GM21717 (cell line): ENCODE data around the gene NRP1.
A peak's percentile ranks its signal among the peaks of the same experiment; 100 is the strongest.

ENCODE experiments used
- ATAC-seq: cut with Tn5 transposase; IDR thresholded peaks from one replicate; pipeline ENCODE4 v1.9.1; 2021; ENCODE audit warnings: mild to moderate bottlenecking, moderate library complexity; ENCODE audit not compliant: unreplicated experiment

The NRP1 gene

GRCh38 chr10:33192190-33192589 is 142.3 kb downstream of the NRP1 start:
- no peak for ATAC-seq

DNA sequence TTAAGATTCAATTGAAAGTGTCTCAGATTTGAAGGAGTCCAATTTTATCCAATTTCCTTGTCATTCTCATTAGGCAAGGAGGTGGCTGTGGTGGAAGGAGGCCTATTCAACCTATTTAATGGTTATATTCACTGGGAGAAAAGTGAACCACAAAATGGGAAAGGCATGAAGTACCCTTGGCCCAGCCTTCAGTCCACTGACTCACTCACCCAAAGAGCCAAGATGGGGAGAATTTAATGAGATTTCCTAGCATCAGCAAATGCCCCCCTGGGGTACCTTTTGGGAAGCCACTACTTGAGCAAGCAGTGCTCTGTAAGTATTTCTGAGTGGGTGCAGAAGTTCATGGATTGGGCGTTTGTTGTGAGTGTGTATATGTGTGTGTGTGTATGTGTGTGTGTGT is 144.1 kb downstream of the NRP1 start:
- ATAC-seq = no peak

DNA sequence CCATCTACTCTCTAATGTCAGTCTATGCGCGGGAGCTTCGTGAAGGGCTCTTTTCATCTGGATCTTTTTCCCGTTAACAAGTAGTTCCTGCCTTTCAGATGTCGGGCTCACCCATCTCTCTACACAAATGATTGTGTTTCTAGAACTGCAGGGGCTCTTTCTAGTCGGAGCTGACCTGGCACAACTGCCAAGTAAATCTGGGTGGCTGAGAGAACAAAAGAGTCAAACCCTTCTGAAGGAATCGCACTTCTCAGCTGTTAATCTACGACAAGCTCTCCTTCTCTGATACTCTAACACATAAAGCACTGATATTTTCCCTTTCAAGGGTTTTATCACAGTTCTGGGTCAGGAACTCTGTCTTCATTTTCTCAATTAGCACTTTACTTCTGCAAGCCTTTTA is 144.7 kb downstream of the NRP1 start:
- ATAC-seq = no peak

DNA sequence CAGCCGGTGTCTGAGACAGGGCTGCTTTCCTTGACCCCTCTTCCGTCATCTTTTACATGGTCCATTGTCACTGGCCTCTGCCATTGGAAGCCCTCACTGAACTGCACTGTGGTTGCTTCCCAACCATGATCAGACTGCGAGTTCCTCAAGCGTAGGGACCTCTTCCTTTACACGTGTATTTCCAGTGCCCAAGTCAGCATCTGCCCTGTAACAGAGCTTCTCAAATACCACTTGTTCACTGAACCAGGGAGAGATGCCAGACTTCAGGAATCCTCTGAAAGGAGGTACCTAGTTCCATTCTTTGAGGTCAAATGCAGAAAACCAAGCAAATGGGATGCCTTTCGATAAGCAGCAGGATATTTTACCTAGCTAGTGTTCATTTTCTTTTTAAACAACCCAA is 145.1 kb downstream of the NRP1 start:
- no peak for ATAC-seq

DNA sequence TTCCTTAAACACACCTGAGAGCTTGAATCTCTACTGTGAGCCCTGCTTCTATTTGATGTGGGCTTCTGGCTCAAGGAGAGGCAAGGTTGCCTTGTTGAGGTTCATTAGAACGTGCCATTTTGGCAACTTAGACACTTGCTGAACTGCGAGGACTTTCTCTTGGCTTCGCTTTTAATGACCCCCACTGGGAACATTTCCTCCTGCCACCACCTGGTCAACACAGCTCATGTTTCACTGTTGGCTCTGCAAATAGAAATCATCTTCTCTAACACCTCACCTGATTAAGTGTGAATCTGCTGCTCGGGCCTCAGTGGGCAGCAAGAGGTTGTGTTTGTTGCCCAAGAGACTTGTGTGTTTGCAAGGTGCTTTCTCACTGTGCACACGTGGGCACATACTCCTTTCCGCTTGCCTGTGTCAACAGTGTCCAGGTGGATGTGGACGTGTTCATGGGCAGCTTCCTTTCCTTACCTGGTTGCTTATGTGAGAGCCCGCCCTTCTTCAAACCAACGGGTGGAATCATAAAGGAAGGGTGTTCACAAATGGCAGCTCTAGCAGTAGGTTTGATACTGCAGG is 147.0 kb downstream of the NRP1 start:
- no peak for ATAC-seq

DNA sequence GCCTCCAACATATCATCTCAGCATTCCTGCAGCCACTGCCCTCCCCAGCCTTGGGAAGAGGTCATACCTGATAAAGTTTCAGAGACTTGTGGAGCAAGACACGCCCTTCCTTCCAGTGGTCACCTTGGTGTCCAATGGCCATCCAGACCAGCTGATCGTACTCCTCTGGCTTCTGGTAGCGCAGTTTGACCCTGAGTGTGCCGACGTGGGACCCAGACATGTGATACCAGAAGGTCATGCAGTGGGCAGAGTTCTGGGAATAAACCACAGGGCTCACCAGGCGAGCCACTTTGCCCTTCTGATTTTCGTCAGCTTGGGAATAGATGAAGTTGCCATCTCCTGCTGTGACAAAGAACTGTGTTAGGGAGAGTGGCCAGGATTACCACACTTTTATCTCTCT is 148.3 kb downstream of the NRP1 start:
- ATAC-seq = no peak

DNA sequence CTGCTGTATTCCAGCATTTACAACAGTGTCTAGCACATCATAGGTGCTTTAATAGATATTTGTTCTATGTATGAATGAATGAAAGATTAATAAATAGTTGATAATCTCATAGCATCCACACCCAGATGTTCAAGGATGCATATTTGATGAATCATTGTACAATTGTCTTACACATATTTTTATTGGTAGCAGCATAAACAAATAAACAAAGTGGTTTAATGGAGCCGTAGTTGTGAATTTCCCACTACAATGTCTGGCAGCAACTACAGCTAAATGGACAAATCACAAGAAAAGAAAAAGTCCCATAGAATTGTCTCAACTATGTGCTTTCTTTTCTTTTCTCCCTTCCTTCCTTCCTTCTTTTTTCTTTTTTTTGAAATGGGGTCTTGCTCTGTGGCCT is 150.8 kb downstream of the NRP1 start:
- no peak for ATAC-seq

- no peak for ATAC-seq
Measured at GRCh38 chr10:33180921-33181320, 153.5 kb downstream of the NRP1 start.

- no peak for ATAC-seq
Measured at GRCh38 chr10:33180390-33180789, 154.1 kb downstream of the NRP1 start.

DNA sequence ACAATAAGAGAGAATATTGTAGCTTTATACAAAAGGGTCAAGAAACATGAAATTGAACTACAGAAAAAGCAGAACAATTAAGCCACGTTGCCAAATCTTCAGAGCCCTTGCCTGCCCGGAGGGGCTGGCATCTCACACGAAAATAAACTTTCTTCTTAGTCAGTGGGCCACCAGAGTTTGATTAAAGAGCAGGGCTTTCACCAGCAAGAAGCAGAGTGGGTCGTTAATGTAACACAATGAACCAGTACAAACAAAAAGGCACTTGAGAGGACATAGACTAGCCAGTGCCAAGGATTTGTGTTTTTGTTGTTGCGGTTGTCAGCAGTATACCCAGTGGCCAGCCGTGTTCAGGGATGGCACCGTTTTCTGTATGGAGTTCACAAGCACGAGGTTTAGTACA is 155.4 kb downstream of the NRP1 start:
- no peak for ATAC-seq

GRCh38 chr10:33178026-33178755 is 156.3 kb downstream of the NRP1 start:
- no peak for ATAC-seq

- no peak for ATAC-seq
Measured at GRCh38 chr10:33176688-33177087, 157.8 kb downstream of the NRP1 start.

DNA sequence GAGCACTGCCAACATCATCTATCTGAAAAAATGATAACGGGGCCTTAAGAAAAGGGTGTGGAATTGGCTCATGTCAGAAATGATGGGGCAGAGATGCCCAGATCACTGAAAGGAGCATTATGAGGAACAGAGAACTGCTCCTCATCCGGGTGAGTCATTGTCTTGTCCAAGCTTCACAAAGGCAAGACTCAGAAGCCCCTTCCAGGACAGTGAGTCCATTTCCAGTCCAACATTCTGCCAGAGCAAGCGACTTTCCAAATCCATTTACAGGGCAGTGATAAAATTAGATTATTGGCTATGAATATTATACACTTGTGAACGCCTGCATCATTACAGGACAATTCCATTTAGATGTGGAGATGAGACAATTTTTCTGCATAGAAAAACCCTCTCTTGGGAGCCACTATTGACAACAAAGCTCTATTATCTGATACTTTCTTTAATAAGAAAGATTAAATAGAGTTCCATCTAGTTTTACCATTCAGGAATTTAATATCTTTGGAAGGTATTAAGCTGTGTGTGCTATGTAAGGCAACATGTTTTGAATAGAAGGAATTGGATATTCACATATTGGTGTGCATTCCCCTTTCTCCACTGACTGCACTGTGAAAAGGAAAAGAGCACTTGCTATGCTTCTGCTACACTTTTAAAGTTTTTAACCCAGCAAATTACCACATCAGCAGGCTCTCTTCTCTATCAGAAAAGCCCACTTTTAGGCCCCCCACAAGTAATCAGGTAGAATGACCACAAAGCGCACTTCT is 159.6 kb downstream of the NRP1 start:
- no peak for ATAC-seq

- no peak for ATAC-seq
Measured at GRCh38 chr10:33165911-33166310, 168.6 kb downstream of the NRP1 start.

- no peak for ATAC-seq
Measured at GRCh38 chr10:33164060-33164709, 170.3 kb downstream of the NRP1 start.

- no peak for ATAC-seq
Measured at GRCh38 chr10:33162248-33162575, 172.3 kb downstream of the NRP1 start.

DNA sequence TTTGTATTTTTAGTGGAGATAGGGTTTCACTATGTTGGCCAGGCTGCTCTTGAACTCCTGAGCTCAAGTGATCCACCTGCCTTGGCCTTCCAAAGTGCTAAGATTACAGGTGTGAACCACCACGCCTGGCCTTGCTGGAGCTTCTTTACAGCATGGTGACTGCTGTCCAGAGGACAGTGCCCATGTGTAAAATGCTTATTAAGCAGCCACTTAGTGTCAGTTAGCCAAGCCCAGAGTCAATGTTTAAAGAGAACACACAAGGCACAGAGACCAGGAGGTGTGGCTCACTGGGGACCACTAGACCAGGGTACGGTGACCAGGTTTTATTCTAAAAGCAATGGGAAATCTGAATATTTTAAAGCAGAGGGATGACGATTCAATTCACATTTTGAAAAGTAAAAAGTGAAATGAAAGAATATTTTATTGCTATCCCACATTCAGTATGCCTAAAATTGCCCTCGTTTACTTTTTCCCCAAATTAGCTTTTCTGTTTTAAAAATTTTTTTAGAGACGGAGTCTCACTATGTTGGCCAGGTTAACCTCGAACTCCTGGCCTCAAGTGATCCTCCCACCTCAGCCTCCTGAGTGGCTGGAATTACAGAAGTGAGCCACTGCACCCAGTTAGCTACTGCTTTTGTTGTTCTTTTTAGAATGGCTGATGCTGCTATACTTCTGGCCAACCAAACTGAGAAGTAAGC is 172.8 kb downstream of the NRP1 start:
- ATAC-seq = no peak

GRCh38 chr10:33160151-33160550 is 174.3 kb downstream of the NRP1 start:
- no peak for ATAC-seq

DNA sequence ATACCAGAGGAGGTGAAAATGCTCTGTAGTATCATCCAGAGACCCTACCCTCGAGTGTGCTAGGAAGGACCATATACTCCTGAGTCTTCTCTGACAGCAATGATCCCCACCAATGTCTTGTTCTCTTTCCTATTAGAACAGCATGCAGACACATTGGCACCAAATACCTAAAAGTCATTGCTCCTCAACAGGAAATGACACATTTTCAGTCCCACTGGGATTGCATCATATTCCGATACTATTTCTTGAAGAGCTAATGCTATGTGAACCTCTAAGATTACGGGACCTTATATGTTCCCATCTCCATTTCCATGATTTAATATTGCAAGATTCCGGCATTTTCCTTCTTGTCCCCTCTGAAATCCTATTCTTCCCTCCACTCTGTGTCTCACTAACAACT is 177.4 kb downstream of the NRP1 start:
- ATAC-seq = no peak

DNA sequence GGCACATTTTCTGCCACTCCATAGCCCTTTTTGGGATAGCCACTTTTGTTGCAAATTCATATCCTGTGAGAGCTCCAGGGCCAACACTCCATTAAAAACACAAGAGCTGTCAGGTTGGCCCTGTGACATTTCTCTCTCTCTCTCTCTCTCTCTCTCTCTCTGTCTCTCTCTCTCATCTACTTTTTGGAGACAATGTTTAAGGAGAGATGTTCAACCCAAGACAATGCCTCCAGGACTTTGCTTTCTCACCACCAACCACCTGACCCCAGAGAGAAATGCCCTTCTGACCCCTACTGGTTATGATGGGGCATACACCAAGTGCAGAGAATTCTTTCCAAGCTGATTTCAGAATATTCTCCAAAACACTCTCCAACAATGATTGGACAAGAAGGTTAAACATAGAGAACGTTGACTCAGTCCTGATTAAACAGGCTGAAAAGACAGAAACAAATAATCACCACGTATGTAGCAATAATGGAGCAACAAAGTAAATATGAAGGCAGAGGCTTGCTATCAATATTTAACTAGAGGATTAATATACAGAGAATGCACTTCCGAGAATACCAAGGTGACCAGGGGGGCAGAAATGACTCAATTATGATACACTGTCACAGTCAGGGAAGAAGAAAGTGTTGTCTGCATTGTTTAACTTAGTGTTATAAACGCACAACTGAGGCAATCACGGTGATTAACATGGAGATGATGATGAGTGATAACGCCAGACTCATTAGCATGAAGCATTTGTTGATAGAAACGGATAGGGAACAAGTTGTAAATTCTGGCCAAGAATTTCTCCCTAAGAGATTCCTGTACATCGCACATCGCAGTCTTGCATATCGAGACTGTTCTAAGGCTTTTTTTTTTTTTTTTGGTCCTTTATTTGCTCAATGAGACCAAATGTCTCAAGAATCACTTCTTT is 178.5 kb downstream of the NRP1 start:
- ATAC-seq = peak; percentile 69
